GM21390 (cell line): ENCODE data around the gene TRIO.

Experiments used
- ATAC-seq: cut with Tn5 transposase; IDR thresholded peaks from one replicate; pipeline ENCODE4 v1.9.1; 2021; ENCODE audit not compliant: unreplicated experiment

The TRIO gene

DNA sequence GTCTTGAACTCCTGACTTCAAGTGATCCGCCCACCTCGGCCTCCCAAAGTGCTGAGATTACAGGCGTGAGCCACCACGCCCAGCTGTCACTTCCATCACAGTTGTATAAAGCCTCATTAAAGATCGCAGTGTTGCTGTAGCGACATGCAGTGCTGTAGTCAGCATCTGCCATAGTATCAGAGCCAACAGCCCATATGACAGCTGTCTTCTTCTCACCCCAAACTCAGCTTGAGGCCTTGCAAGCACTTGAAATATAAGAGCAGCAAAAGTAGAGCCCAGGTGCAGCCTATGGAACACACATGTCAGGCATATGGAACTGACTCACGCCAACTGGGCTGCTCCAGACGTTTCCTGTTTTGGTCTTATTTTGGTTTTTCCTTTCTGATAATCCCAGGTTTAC, 167.8 kb downstream of the TRIO start:
- no peak for ATAC-seq

GRCh38 chr5:14313986-14314690, 171.0 kb downstream of the TRIO start:
- ATAC-seq, result no peak

- ATAC-seq, result no peak
Measured at GRCh38 chr5:14316471-14316870, 173.3 kb downstream of the TRIO start.

DNA sequence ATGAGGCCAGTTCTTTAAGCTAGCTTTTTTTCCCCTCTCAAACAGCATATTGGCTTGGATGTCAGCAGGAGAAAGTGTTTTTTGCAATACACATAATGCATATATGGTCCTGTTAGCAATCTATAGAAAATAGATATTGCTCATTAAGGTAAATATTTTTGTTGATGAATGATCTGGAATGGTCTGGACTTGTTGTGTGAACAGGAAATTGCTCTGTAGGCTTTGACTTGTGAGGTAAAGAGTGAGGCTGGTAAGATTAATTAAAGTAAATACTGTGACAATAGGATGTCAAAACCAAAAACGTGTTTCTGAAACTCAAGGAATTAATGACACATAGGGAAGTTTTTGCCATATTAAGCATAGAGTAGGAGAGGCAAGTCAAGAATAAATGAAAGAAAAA, 176.0 kb downstream of the TRIO start:
- no peak for ATAC-seq

DNA sequence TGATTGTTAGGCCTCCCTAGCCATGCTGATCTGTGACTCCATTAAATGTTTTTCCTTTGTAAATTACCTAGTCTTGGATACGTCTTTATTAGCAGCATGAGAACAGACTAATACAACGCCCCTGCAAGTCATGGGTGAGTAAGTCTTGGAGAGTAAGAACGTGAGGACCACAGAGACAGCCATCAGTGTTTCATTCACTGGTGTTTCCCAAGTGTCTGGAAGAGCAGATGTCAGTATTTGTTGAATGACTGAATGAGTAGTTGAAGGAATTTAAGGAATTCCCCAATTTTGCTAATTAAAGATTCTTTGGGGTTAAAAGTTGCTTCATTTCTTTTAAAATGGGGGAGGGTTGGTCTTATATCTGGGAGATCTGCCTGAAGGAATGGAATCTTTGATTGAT, 178.8 kb downstream of the TRIO start:
- ATAC-seq, result no peak

DNA sequence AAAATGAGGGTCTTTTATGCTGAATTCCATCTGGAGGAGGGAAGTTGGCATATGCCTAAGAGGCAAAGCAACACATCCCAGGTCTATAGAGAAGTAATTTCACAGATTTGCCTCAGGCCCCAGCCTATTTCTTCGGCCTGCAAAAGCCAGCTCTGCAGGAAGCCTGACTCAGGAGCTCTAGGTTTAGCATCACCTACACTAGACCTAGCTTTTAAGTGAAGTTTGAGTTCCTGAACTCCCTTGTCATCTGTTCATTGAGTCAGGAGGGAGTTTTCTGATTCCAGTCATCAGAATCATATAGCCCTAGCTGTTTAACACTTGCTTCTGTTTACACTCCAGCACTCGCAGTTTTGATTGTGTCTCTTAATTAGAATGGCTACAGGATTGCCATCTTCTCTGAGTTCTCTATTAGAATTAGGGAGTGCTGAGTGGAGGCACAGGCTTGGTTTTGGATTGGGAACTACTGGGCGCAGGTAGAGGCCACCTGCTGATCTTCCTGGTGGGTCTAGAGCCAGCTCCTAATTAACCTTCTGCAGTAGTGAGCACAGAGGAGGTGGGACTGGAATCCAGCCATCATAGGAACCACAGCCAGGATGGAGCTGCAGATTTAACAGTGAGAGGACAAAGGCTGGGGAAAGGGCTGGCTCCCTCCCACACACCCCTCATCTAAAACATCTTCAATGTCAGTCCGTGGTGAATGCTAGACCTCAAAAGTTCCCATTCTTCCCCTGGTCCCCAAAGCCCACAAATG, 179.5 kb downstream of the TRIO start:
- ATAC-seq, result no peak

GRCh38 chr5:14323466-14323865, 180.3 kb downstream of the TRIO start:
- no peak for ATAC-seq

GRCh38 chr5:14325369-14325768, 182.2 kb downstream of the TRIO start:
- ATAC-seq, result no peak

GRCh38 chr5:14326035-14326903, 183.1 kb downstream of the TRIO start:
- ATAC-seq, result no peak

DNA sequence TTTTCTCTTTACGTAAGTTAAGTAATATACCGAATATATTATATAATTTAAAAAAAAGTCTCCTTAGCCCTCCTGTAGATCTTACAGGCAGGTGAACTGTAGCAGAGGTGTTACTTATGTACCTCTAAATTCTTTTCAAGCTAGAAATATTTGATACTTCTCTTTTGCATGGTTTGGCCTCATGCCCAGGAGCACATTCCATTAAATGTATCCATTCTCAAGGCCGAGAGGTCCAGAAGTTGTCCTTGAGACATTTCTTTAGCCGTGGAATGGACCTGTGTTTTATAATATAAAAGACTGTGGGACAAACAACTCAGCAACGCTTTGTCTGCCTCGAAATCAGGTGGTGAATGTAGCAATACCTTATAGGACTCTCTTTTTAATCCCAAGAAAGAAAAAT, 184.5 kb downstream of the TRIO start:
- no peak for ATAC-seq

GRCh38 chr5:14328144-14328543, 185.0 kb downstream of the TRIO start:
- no peak for ATAC-seq

- ATAC-seq, result no peak
Measured at GRCh38 chr5:14330291-14330690, 187.1 kb downstream of the TRIO start.

DNA sequence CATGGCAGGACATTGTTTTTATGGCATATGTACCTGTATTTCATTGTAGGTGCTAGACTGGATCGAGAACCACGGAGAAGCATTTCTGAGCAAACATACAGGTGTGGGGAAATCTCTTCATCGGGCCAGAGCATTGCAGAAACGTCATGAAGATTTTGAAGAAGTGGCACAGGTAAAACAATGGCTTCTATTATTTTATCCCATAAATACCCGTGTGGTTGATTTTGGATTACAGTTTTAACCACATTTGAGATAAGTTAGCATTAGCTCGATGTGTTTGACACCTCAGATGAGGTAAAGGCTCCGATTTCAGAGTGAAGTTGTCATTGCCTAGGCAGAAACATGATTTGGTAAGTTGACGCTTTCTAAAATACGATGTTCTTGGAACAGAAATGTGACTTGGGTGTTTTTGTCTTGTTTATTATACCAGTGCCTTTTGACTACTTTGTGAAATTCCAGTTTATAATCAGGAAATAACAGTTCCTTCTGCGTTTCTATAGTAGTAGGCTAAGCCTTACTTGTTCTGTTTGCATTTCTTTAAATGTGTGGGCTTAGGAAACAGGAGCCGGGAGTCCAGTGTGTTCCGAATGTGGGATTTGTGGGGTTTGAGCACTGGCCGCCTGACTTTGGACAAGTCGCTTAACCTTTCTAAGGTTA, 187.7 kb downstream of the TRIO start:
- no peak for ATAC-seq

DNA sequence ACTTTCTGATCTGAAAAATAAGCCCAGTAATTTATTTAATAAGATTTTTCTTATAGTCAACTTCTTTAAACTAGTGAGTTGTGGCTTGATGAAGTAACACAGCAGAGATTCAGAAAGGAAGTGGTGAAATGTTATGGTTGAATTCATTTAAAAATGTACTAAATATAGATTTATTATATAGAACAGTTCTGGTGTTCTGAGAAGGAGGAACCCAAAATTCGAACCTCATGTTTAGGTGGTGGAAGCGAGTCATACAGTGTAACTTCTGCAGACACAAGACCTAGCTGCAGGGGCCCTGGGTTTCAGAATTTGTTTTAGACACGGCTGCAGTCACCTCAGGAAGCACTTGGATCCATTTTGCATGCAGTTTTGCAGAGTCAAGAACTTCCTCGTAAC, 188.2 kb downstream of the TRIO start:
- no peak for ATAC-seq

DNA sequence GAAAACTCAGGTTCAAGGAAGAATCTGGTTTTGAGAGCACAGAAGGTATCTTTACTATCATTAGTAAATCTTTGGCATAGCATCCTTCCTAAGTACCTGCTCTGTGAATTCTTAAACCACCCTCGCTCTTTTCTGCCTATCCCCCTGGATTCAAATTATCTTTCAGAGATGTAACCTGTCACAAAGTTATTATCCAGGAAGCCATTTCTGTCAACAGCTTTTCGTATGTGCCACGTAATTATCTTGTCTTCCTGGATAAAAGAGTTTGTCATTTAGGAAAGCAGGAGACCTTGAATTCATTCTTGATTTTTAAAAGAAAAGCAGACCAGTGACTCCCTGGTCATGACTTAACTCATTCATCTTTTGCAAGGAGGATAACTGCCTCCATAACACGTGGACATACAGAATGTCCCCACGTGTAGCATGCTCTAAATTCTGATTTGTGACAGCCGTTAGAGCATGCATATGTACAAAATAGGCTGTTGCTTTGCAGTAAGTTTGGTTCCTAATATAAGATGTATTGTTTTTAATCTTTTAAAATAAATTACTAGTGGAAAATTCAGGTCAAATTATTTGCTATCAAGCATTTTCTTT, 189.0 kb downstream of the TRIO start:
- ATAC-seq, result no peak

- no peak for ATAC-seq
Measured at GRCh38 chr5:14332746-14333145, 189.6 kb downstream of the TRIO start.

DNA sequence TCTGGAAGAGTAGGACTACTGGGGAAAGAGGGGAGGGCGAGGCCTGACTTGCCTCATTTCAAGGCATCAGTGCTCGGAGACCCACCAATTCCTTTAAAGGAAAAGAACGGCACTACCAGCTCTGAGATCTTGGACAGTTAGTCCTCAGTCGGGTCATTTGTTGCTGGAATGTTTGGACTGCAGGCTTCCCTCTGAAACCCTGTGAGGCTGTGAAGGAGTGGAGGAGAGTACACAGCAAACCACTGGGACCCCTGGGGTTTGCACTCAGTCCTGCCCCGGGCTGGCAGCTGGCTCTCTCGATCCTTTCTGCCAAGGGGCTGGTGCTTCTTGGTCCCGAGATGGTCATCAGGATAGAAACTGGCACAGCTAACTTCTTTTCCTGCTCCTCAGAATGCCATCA, 194.5 kb downstream of the TRIO start:
- ATAC-seq, result no peak

- ATAC-seq, result no peak
Measured at GRCh38 chr5:14339468-14339867, 196.3 kb downstream of the TRIO start.

- ATAC-seq, result no peak
Measured at GRCh38 chr5:14341571-14342230, 198.6 kb downstream of the TRIO start.

GRCh38 chr5:14342306-14342705, 199.2 kb downstream of the TRIO start:
- peak; percentile 86 for ATAC-seq
